ENCODE data around the gene UCMA.

Gene UCMA

GRCh38 chr10:13180788-13181187 lies 53.4 kb downstream of the UCMA start:
- DNase-seq (ENCODE audit: insufficient read length, low spot score) (no peak), FAIRE-seq (peak; percentile 55)

GRCh38 chr10:13173616-13174015 lies 60.6 kb downstream of the UCMA start:
- no peak for DNase-seq (ENCODE audit: insufficient read length, low spot score)
- no peak for TF ChIP-seq PAX5 (IDR thresholded peaks at IDR 0.05; ENCODE audit: insufficient read depth, low read length, severe bottlenecking)
- no peak for TF ChIP-seq POLR2AphosphoS5 (IDR thresholded peaks at IDR 0.05; ENCODE audit: low read depth, low read length)
- no peak for TF ChIP-seq TAF1 (IDR thresholded peaks at IDR 0.05; ENCODE audit: low read depth, low read length)
- no peak for TF ChIP-seq POLR2A (IDR thresholded peaks at IDR 0.05; ENCODE audit: low read depth, low read length)
- no peak for TF ChIP-seq SPI1 (IDR thresholded peaks at IDR 0.05; ENCODE audit: low read depth, low read length)
- TF ChIP-seq POU2F2 (IDR thresholded peaks at IDR 0.05; ENCODE audit: low read depth, low read length) = no peak
- no peak for FAIRE-seq

More at GRCh38 chr10:13180788-13181187, 53.4 kb downstream of the UCMA start:
- TF ChIP-seq PAX5 (IDR thresholded peaks at IDR 0.05; ENCODE audit: insufficient read depth, low read length, severe bottlenecking) = no peak
- no peak for TF ChIP-seq SPI1 (IDR thresholded peaks at IDR 0.05; ENCODE audit: low read depth, low read length)
- no peak for TF ChIP-seq POU2F2 (IDR thresholded peaks at IDR 0.05; ENCODE audit: low read depth, low read length)
- no peak for TF ChIP-seq TAF1 (IDR thresholded peaks at IDR 0.05; ENCODE audit: low read depth, low read length)
- TF ChIP-seq POLR2A (IDR thresholded peaks at IDR 0.05; ENCODE audit: low read depth, low read length) = no peak
- no peak for TF ChIP-seq POLR2AphosphoS5 (IDR thresholded peaks at IDR 0.05; ENCODE audit: low read depth, low read length)

Data from GM12891 (cell line).